Ishikawa (cell line): ENCODE data around the gene CACNA2D2.

ENCODE experiments used
- CEBPB ChIP-seq: IDR thresholded peaks from 2 replicates; pipeline ENCODE4 v1.6.1; 2012
- EP300 ChIP-seq: IDR thresholded peaks from 2 replicates; pipeline ENCODE4 v1.6.1; 2012; ENCODE audit warnings: borderline replicate concordance
- FOXM1 ChIP-seq: IDR thresholded peaks from 2 replicates; pipeline ENCODE4 v1.6.1; 2012; ENCODE audit warnings: low read depth, borderline replicate concordance
- NFIC ChIP-seq: IDR thresholded peaks from 2 replicates; pipeline ENCODE4 v1.6.1; 2012
- RAD21 ChIP-seq: IDR thresholded peaks from 2 replicates; pipeline ENCODE4 v1.6.1; 2012; ENCODE audit warnings: low read depth
- TAF1 ChIP-seq: IDR thresholded peaks from 2 replicates; pipeline ENCODE4 v1.6.1; 2012; ENCODE audit warnings: low read depth, mild to moderate bottlenecking
- TCF12 ChIP-seq: IDR thresholded peaks from 2 replicates; pipeline ENCODE4 v1.6.1; 2012; ENCODE audit warnings: low read depth
- TEAD4 ChIP-seq: IDR thresholded peaks from 2 replicates; pipeline ENCODE4 v1.6.1; 2012
- TF ChIP-seq, protein P1 (sequence below): IDR thresholded peaks from 2 replicates; pipeline ENCODE4 v1.6.1; 2012
- TF ChIP-seq, protein P2 (sequence below): IDR thresholded peaks from 2 replicates; pipeline ENCODE4 v1.6.1; 2012; ENCODE audit warnings: low read depth, mild to moderate bottlenecking
- TF ChIP-seq, protein P3 (sequence below): IDR thresholded peaks from 2 replicates; pipeline ENCODE4 v1.6.1; 2012

DNA sequence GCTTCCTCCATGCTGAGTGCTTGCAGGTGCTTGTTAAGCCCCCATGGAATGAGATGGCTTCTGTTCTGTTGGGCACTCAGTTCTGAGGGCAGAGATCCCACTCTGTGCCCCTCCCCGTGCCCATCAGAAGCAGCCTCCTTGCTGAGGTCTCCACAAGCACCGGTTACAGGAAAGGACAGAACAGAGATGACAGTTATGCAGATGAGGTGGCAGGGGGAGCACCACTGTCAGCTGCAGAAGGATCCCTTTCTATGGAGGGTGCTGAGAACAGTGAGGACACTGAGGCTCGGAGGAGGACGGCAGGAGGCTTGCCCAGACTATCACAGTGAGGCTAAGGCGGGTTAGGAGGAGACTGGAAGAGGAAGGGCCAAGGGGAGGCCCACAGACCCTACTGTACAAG, 12.4 kb downstream of the CACNA2D2 start:
- no peak for TF ChIP-seq EP300
- TF ChIP-seq, protein P1, sequence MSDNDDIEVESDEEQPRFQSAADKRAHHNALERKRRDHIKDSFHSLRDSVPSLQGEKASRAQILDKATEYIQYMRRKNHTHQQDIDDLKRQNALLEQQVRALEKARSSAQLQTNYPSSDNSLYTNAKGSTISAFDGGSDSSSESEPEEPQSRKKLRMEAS: no peak
- TF ChIP-seq, protein P2, sequence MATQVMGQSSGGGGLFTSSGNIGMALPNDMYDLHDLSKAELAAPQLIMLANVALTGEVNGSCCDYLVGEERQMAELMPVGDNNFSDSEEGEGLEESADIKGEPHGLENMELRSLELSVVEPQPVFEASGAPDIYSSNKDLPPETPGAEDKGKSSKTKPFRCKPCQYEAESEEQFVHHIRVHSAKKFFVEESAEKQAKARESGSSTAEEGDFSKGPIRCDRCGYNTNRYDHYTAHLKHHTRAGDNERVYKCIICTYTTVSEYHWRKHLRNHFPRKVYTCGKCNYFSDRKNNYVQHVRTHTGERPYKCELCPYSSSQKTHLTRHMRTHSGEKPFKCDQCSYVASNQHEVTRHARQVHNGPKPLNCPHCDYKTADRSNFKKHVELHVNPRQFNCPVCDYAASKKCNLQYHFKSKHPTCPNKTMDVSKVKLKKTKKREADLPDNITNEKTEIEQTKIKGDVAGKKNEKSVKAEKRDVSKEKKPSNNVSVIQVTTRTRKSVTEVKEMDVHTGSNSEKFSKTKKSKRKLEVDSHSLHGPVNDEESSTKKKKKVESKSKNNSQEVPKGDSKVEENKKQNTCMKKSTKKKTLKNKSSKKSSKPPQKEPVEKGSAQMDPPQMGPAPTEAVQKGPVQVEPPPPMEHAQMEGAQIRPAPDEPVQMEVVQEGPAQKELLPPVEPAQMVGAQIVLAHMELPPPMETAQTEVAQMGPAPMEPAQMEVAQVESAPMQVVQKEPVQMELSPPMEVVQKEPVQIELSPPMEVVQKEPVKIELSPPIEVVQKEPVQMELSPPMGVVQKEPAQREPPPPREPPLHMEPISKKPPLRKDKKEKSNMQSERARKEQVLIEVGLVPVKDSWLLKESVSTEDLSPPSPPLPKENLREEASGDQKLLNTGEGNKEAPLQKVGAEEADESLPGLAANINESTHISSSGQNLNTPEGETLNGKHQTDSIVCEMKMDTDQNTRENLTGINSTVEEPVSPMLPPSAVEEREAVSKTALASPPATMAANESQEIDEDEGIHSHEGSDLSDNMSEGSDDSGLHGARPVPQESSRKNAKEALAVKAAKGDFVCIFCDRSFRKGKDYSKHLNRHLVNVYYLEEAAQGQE: no peak
- no peak for TF ChIP-seq NFIC
- no peak for TF ChIP-seq TCF12
- no peak for TF ChIP-seq TAF1
- no peak for TF ChIP-seq FOXM1
- no peak for TF ChIP-seq RAD21
- no peak for TF ChIP-seq CEBPB
- TF ChIP-seq, protein P3, sequence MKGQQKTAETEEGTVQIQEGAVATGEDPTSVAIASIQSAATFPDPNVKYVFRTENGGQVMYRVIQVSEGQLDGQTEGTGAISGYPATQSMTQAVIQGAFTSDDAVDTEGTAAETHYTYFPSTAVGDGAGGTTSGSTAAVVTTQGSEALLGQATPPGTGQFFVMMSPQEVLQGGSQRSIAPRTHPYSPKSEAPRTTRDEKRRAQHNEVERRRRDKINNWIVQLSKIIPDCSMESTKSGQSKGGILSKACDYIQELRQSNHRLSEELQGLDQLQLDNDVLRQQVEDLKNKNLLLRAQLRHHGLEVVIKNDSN: no peak
- TF ChIP-seq TEAD4: no peak
